PC-9 (cell line): ENCODE data around the gene PAGE2B.
"Not testable (repeated sequence)": the region's sequence is repeated elsewhere in the genome, so short reads cannot be mapped to it uniquely, and the experiment has no call there.

Experiments used
- EZH2 ChIP-seq: fragments of 200-600 bp; sonication (generic); IDR thresholded peaks from 2 replicates; pipeline ENCODE4 v1.8.0; 2017; ENCODE audit warnings: antibody characterized with exemption, low read depth
- TF ChIP-seq, protein P1 (sequence below): fragments of 200-600 bp; sonication (generic); conservative IDR thresholded peaks from 2 replicates; pipeline ENCODE4 v1.6.1; 2017; ENCODE audit warnings: mixed run types, antibody characterized with exemption, mild to moderate bottlenecking, moderate library complexity

DNA sequence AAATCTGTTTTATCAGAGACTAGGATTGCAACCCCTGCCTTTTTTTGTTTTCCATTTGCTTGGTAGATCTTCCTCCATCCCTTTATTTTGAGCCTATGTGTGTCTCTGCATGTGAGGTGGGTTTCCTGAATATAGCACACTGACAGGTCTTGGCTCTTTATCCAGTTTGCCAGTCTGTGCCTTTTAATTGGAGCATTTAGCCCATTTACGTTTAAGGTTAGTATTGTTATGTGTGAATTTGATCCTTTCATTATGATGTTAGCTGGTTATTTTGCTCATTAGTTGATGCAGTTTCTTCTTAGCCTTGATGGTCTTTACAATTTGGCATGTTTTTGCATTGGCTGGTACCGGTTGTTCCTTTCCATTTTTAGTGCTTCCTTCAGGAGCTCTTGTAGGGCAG is 24.2 kb upstream of the PAGE2B start:
- TF ChIP-seq, protein P1, sequence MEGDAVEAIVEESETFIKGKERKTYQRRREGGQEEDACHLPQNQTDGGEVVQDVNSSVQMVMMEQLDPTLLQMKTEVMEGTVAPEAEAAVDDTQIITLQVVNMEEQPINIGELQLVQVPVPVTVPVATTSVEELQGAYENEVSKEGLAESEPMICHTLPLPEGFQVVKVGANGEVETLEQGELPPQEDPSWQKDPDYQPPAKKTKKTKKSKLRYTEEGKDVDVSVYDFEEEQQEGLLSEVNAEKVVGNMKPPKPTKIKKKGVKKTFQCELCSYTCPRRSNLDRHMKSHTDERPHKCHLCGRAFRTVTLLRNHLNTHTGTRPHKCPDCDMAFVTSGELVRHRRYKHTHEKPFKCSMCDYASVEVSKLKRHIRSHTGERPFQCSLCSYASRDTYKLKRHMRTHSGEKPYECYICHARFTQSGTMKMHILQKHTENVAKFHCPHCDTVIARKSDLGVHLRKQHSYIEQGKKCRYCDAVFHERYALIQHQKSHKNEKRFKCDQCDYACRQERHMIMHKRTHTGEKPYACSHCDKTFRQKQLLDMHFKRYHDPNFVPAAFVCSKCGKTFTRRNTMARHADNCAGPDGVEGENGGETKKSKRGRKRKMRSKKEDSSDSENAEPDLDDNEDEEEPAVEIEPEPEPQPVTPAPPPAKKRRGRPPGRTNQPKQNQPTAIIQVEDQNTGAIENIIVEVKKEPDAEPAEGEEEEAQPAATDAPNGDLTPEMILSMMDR = not testable (repeated sequence)
- TF ChIP-seq EZH2 = not testable (repeated sequence)
